HEK293T (cell line): ENCODE measurements around the gene SETD2.

ENCODE experiments used
- BHLHE40 ChIP-seq: fragments of 450-650 bp; IDR thresholded peaks from 2 replicates; pipeline ENCODE4 v1.6.1; 2016; ENCODE audit warnings: mild to moderate bottlenecking, moderate library complexity, borderline replicate concordance
- CTBP1 ChIP-seq: fragments of 450-650 bp; IDR thresholded peaks from 2 replicates; pipeline ENCODE4 v1.6.1; 2016; ENCODE audit warnings: borderline replicate concordance
- ELF4 ChIP-seq: fragments of 450-650 bp; IDR thresholded peaks from 2 replicates; pipeline ENCODE4 v1.6.1; 2017; ENCODE audit warnings: antibody characterized with exemption
- FOXK2 ChIP-seq: fragments of 450-650 bp; IDR thresholded peaks from 2 replicates; pipeline ENCODE4 v1.6.1; 2016; ENCODE audit warnings: mild to moderate bottlenecking
- FOXM1 ChIP-seq: fragments of 450-650 bp; IDR thresholded peaks from 2 replicates; pipeline ENCODE4 v1.6.1; 2017; ENCODE audit warnings: mild to moderate bottlenecking, borderline replicate concordance
- HDGF ChIP-seq: fragments of 450-650 bp; IDR thresholded peaks from 2 replicates; pipeline ENCODE4 v1.6.1; 2017; ENCODE audit warnings: antibody characterized with exemption, borderline replicate concordance
- L3MBTL2 ChIP-seq: fragments of 450-650 bp; conservative IDR thresholded peaks from 2 replicates; pipeline ENCODE4 v1.6.1; 2016; ENCODE audit warnings: mild to moderate bottlenecking
- LEF1 ChIP-seq: fragments of 450-650 bp; IDR thresholded peaks from 2 replicates; pipeline ENCODE4 v1.6.1; 2017; ENCODE audit warnings: mild to moderate bottlenecking, borderline replicate concordance
- NFRKB ChIP-seq: fragments of 450-650 bp; IDR thresholded peaks from 2 replicates; pipeline ENCODE4 v1.6.1; 2016; ENCODE audit warnings: mild to moderate bottlenecking, moderate library complexity
- PKNOX1 ChIP-seq: fragments of 450-650 bp; IDR thresholded peaks from 2 replicates; pipeline ENCODE4 v1.6.1; 2016
- SP1 ChIP-seq: fragments of 450-650 bp; IDR thresholded peaks from 2 replicates; pipeline ENCODE4 v1.6.1; 2017
- SUZ12 ChIP-seq: fragments of 450-650 bp; IDR thresholded peaks from 2 replicates; pipeline ENCODE4 v1.6.1; 2016; ENCODE audit warnings: mild to moderate bottlenecking
- ZNF384 ChIP-seq: fragments of 450-650 bp; IDR thresholded peaks from 2 replicates; pipeline ENCODE4 v1.6.1; 2016

GRCh38 chr3:47104259-47104658 lies 59.7 kb downstream of the SETD2 start:
- no peak for TF ChIP-seq FOXK2
- no peak for TF ChIP-seq ZNF384
- no peak for TF ChIP-seq SUZ12
- TF ChIP-seq SP1, result no peak
- TF ChIP-seq PKNOX1, result no peak
- no peak for TF ChIP-seq FOXM1
- TF ChIP-seq CTBP1, result no peak
- TF ChIP-seq LEF1, result no peak
- no peak for TF ChIP-seq BHLHE40
- TF ChIP-seq L3MBTL2, result no peak
- no peak for TF ChIP-seq HDGF
- TF ChIP-seq NFRKB, result no peak
- no peak for TF ChIP-seq ELF4
